Uterine smooth muscle cell (primary cell): ENCODE results near the gene ZNG1C. TPM values are rescaled to one million over a fixed set of nuclear protein-coding genes. Genes with fewer than 3 reads are reported as not detected.

Experiments
- total RNA-seq: library from RNA; depleted of rRNA; stranded (reverse); fragments of >200 nt; gene quantifications from 2 replicates; pipeline ENCODE4 v1.2.3, GENCODE V29; 2014

The ZNG1C gene
- total RNA-seq, result 26.2 and 34.0 TPM in 2 replicates

GRCh38 chr9:68241683-68242082 lies at the start of gene ZNG1C:
Gene ZNG1C (plus strand): TSS chr9:68241983. CDS start chr9:68242032, 49 bp downstream.

GRCh38 chr9:68302567-68302966 lies 60.8 kb downstream of the ZNG1C start, which contains the start of gene FOXD4L3:
Gene FOXD4L3 (plus strand): TSS chr9:68302867. CDS start chr9:68302952, 85 bp downstream.

Other genes with a start within 250 kb of the ZNG1C start
- gene FOXD4L3, start 60.9 kb downstream of the ZNG1C start, total RNA-seq, result not detected in 2 replicates
- gene PGM5, start 114.6 kb downstream of the ZNG1C start, total RNA-seq, result 61.4 and 74.4 TPM in 2 replicates